ENCODE measurements around the gene DOCK6. TPM values are rescaled to one million over a fixed set of nuclear protein-coding genes. Genes with fewer than 3 reads are reported as not detected.
A peak's percentile ranks its signal among the peaks of the same experiment; 100 is the strongest.

The DOCK6 gene
- total RNA-seq, 4 donors from 2014 or later = 63.4 to 102 (median 65.6) TPM

DNA sequence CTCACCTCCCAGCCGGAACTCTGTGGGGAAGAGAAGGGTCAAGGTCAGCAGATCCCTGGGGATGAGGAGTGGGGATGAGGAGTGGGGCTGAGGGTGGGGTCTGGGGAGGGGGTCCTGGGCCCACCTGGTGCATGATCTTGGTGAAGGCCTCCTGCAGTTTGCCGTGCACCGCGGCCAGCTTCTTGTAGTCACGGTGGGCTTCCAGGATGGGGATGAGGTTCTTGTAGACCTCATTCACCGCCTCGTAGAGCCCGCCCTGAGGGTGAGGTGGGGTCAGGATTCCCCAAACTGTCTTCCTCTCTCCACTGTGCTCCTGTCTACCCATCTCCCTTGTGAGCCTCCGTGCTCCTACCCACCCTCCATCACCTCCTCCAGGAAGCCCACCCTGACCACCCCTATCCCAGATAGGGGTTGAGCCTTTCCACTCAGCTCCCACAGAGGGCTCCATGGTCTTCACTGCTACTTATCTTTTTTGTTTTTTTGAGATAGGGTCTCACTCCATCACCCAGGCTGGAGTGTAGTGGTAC lies 58.2 kb downstream of the DOCK6 start:
- H3K4me3 ChIP-seq (ENCODE audit: low read depth, poor library complexity, severe bottlenecking) = no peak overlapping the region
- DNase-seq (ENCODE audit: low spot score in 2 of 2) = no peak
- no peak for TF ChIP-seq POLR2A (IDR thresholded peaks at IDR 0.05)
- TF ChIP-seq, protein P1, sequence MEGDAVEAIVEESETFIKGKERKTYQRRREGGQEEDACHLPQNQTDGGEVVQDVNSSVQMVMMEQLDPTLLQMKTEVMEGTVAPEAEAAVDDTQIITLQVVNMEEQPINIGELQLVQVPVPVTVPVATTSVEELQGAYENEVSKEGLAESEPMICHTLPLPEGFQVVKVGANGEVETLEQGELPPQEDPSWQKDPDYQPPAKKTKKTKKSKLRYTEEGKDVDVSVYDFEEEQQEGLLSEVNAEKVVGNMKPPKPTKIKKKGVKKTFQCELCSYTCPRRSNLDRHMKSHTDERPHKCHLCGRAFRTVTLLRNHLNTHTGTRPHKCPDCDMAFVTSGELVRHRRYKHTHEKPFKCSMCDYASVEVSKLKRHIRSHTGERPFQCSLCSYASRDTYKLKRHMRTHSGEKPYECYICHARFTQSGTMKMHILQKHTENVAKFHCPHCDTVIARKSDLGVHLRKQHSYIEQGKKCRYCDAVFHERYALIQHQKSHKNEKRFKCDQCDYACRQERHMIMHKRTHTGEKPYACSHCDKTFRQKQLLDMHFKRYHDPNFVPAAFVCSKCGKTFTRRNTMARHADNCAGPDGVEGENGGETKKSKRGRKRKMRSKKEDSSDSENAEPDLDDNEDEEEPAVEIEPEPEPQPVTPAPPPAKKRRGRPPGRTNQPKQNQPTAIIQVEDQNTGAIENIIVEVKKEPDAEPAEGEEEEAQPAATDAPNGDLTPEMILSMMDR (IDR thresholded peaks at IDR 0.05) = no peak
- WGBS, 2 donors = 72 to 81% methylated on average over 8 to 9 of the region's 9 CpGs
- intact Hi-C loops (cut with DNase I; ENCODE audit: low total_unique reads) = loop anchor here (10.0 kb wide), 1 partner anchor 79 kb away; no protein-coding TSS in a partner anchor

DNA sequence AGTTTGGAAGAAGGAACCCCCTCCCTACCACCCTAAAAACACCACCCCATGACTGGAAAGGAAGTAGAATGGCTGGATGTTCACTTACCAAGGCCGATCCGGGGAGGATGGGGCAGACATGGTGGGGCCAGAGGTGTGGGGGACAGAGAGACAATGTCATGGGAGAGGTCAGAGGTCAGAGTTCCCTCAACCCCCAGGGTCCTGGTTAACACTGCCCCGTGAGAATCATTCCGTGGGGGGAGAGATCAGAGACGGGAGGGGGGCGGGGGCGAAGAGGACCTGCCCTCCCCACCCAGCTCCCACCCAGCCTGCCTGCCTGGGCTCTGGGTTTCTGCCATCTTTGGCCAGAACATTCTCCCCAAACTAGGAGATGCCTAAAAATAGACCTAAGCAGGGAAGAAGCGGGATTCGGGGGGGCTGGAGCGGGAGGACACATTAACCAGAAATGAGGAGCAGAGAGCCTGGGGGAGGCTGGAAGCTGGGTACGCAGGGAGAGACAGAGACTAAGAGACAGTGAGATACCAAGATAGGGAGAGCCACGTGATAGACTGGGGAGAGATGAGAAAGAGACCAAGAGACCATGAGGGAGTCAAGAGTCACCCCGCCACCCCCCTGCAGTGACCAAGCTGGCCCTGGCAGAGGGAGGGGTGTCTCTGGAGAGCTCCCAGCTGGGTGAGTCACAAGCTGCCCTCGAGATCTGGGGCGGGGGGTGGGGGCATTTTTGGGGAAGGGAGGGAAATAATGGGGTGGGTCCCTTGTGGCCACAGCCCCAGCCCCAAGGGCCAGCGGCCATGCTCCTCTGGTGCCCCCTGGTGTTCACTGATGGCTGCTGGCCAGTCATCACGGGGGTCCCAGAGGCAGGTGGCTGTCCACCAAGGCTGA lies 58.9 kb downstream of the DOCK6 start:
- DNase-seq (ENCODE audit: low spot score in 2 of 2) = peak; percentile 71 to 95
- TF ChIP-seq POLR2A (IDR thresholded peaks at IDR 0.05) = no peak
- TF ChIP-seq, protein P1 (IDR thresholded peaks at IDR 0.05) = peak in 1 of 3 donors; percentile 30
- H3K4me3 ChIP-seq (ENCODE audit: low read depth, poor library complexity, severe bottlenecking) = no peak overlapping the region
- 43 to 44% methylated on average over 14 of the region's 17 CpGs for WGBS, 2 donors
- intact Hi-C loops (cut with DNase I; ENCODE audit: low total_unique reads) = loop anchor here (10.0 kb wide), 1 partner anchor 79 kb away; no protein-coding TSS in a partner anchor

DNA sequence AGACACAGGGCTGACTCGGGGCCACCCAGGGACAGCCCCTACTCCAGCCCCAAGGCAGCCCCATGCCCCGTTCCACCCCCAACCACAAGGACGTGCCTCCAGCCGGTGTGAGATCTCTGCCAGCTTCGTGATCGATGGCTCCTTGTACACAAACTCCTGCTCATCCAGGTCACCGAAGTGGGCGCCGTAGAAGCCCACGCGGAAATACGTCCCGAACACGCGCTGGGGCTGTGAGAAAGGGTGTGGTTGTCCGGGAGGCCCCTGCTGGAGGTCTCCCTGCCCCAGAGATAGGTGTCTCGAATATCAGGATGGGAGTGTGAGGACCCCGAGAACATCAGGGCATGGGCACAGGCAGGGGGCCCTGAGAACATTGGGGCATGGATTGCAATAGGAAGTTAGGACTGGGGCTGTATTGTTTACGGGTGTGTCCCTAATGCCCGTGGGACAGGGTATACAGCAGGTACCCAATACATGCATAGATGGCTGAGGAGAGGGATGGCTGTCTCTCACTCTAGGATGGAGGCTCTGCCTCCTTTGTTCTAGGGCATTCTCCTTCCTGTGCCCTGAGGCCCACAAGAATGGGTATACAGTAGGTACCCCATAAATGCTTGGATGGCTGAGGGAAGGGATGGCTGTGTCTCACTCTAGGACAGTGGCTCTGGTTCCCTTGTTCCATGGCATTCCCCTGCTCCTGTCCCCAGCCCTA lies 59.7 kb downstream of the DOCK6 start:
- DNase-seq (ENCODE audit: low spot score in 2 of 2) = no peak
- H3K4me3 ChIP-seq (ENCODE audit: low read depth, poor library complexity, severe bottlenecking) = no peak overlapping the region
- intact Hi-C loops (cut with DNase I; ENCODE audit: low total_unique reads) = loop anchor here (10.0 kb wide), 1 partner anchor 78 kb away; no protein-coding TSS in a partner anchor
- 79 to 84% methylated on average over 20 of the region's 20 CpGs for WGBS, 2 donors
- TF ChIP-seq, protein P1 (IDR thresholded peaks at IDR 0.05) = no peak
- no peak for TF ChIP-seq POLR2A (IDR thresholded peaks at IDR 0.05)

DNA sequence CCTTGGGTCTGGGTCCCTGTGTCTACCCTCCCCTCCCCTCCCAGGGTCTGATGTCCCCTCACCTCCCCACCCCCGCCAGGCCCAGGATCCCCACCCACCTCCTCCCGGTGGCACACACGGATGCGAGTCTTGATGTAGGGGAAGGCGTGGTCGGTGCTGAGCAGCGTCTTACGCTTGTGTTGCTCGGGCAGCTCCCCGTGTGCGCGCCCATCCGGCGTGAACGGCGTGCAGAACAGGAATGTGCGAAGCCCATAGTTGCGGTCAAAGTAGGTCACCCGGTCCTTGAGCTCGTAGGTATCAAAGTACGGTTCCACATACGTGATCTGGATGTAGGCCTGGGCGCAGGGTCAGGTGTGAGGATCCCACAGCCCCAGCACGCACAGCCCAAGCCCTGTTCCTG lies 60.5 kb downstream of the DOCK6 start:
- no peak for DNase-seq (ENCODE audit: low spot score in 2 of 2)
- H3K4me3 ChIP-seq (ENCODE audit: low read depth, poor library complexity, severe bottlenecking) = no peak overlapping the region
- 90 to 92% methylated on average over 24 of the region's 24 CpGs for WGBS, 2 donors
- intact Hi-C loops (cut with DNase I; ENCODE audit: low total_unique reads) = loop anchor here (10.0 kb wide), 1 partner anchor 77 kb away; no protein-coding TSS in a partner anchor
- TF ChIP-seq, protein P1 (IDR thresholded peaks at IDR 0.05) = no peak
- TF ChIP-seq POLR2A (IDR thresholded peaks at IDR 0.05) = no peak

DNA sequence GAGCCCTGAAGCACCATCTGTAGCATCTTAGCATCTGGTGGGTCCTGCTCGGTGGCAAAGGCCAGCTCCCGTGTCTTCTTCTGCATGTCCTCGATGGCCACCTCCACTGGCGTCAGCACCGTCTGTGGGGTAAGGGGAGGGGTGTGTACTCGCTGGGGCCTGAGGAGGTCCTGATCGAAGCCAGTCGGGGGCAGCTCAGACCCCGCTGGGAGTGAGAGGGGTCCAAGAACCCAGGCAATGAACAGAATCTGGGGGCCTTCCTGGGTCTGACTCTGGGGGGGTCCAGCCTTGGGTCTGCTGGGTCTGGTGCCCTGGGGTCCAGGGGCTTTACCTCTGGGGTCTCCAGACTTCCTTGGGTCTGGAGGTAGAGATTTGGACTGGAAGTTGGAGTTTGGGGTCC lies 61.4 kb downstream of the DOCK6 start:
- DNase-seq (ENCODE audit: low spot score in 2 of 2) = no peak
- intact Hi-C loops (cut with DNase I; ENCODE audit: low total_unique reads) = loop anchor here (10.0 kb wide), 1 partner anchor 76 kb away; no protein-coding TSS in a partner anchor
- H3K4me3 ChIP-seq (ENCODE audit: low read depth, poor library complexity, severe bottlenecking) = no peak overlapping the region
- TF ChIP-seq, protein P1 (IDR thresholded peaks at IDR 0.05) = no peak
- no peak for TF ChIP-seq POLR2A (IDR thresholded peaks at IDR 0.05)
- WGBS, 2 donors = 92 to 93% methylated on average over 8 to 9 of the region's 9 CpGs
